ENCODE data around the gene ACTA2.

ACTA2 gene

GRCh38 chr10:88915781-88916180, 36.8 kb downstream of the ACTA2 start:
- TF ChIP-seq ZFX (IDR thresholded peaks at IDR 0.05) (no peak), CTCF (conservative IDR thresholded peaks at IDR 0.05) (no peak)
- no peak overlapping the region for H3K27ac ChIP-seq

- H3K27ac ChIP-seq: no peak overlapping the region
- TF ChIP-seq CTCF (conservative IDR thresholded peaks at IDR 0.05) (no peak), ZFX (IDR thresholded peaks at IDR 0.05) (no peak)
These were observed 38.8 kb downstream of the ACTA2 start for GRCh38 chr10:88913788-88914187.

GRCh38 chr10:88913127-88913526, 39.4 kb downstream of the ACTA2 start:
- no peak for TF ChIP-seq CTCF (conservative IDR thresholded peaks at IDR 0.05)
- TF ChIP-seq ZFX (IDR thresholded peaks at IDR 0.05): no peak
- no peak overlapping the region for H3K27ac ChIP-seq

- no peak overlapping the region for H3K27ac ChIP-seq
- no peak for TF ChIP-seq CTCF (conservative IDR thresholded peaks at IDR 0.05)
- no peak for TF ChIP-seq ZFX (IDR thresholded peaks at IDR 0.05)
These were observed 40.7 kb downstream of the ACTA2 start for GRCh38 chr10:88911851-88912250.

GRCh38 chr10:88911116-88911515, 41.5 kb downstream of the ACTA2 start:
- H3K27ac ChIP-seq: no peak overlapping the region
- TF ChIP-seq CTCF (conservative IDR thresholded peaks at IDR 0.05): no peak
- TF ChIP-seq ZFX (IDR thresholded peaks at IDR 0.05): no peak

- no peak overlapping the region for H3K27ac ChIP-seq
- TF ChIP-seq ZFX (IDR thresholded peaks at IDR 0.05): no peak
- no peak for TF ChIP-seq CTCF (conservative IDR thresholded peaks at IDR 0.05)
These were observed 44.4 kb downstream of the ACTA2 start for GRCh38 chr10:88908194-88908593.

- TF ChIP-seq CTCF (conservative IDR thresholded peaks at IDR 0.05) (no peak), ZFX (IDR thresholded peaks at IDR 0.05) (no peak)
- no peak overlapping the region for H3K27ac ChIP-seq
These were observed 45.7 kb downstream of the ACTA2 start for GRCh38 chr10:88906921-88907320.

All from C4-2B (cell line).